Lower leg skin (tissue), 3 donors: Measurements from ENCODE around the gene FBXW5.

Experiments used
- CTCF ChIP-seq, 3 donors: fragments of 450-650 bp; IDR thresholded peaks; one replicate each; pipeline ENCODE4 v1.5.1; 2016; ENCODE audit warnings: antibody characterized with exemption in 3 of 3, mild to moderate bottlenecking in 3 of 3, moderate library complexity in 2 of 3
- POLR2A ChIP-seq, 2 donors: fragments of 450-650 bp; IDR thresholded peaks; one replicate each; pipeline ENCODE4 v1.6.1; 2016 to 2017; ENCODE audit warnings: antibody characterized with exemption in 2 of 2, mild to moderate bottlenecking in 1 of 2, moderate library complexity in 1 of 2

DNA sequence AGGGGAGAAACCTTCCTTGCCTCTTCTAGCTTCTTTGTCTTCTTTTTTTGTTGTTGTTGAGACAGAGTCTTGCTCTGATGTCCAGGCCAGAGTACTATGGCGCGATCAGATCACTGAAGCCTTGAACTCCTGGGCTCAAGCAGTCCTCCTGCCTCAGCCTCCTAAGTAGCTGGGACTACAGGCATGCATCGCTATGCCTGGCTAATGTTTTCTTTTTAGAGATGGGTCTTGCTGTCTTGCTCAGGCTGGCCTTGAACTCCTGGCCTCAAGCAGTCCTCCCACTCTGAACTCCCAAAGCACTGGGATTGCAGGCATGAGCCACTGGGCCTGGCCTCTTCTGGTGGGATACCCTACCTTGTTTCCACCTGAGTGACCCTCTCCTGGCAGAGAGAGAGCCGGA, 44.3 kb upstream of the FBXW5 start:
- TF ChIP-seq CTCF (IDR thresholded peaks at IDR 0.05): no peak
- TF ChIP-seq POLR2A (IDR thresholded peaks at IDR 0.05): no peak
